Activated T-cell treated with anti-CD3 and anti-CD28 coated beads, Interleukin-2, amount 50 U/mL, for 24 hours (primary cell): ENCODE results near the gene FAAP100.

ENCODE experiments used
- DNase-seq: peaks from one replicate; pipeline ENCODE4 v3.0.0-alpha.2; 2020
- H3K27ac Mint-ChIP-seq: 2 replicates; pipeline ENCODE4 v1.8.0; 2020; ENCODE audit warnings: mild to moderate bottlenecking, mixed read lengths
- H3K27me3 Mint-ChIP-seq: 2 replicates; pipeline ENCODE4 v1.8.0; 2020; ENCODE audit warnings: mixed read lengths
- H3K36me3 Mint-ChIP-seq: 2 replicates; pipeline ENCODE4 v1.8.0; 2020; ENCODE audit warnings: low read depth, mixed read lengths
- H3K4me1 Mint-ChIP-seq: 2 replicates; pipeline ENCODE4 v1.8.0; 2020; ENCODE audit warnings: low read depth, mixed read lengths
- H3K4me3 Mint-ChIP-seq: 2 replicates; pipeline ENCODE4 v1.8.0; 2020; ENCODE audit warnings: mild to moderate bottlenecking, moderate library complexity, mixed read lengths
- H3K9me3 Mint-ChIP-seq: 2 replicates; pipeline ENCODE4 v1.8.0; 2020; ENCODE audit warnings: mixed read lengths

The FAAP100 gene

DNA sequence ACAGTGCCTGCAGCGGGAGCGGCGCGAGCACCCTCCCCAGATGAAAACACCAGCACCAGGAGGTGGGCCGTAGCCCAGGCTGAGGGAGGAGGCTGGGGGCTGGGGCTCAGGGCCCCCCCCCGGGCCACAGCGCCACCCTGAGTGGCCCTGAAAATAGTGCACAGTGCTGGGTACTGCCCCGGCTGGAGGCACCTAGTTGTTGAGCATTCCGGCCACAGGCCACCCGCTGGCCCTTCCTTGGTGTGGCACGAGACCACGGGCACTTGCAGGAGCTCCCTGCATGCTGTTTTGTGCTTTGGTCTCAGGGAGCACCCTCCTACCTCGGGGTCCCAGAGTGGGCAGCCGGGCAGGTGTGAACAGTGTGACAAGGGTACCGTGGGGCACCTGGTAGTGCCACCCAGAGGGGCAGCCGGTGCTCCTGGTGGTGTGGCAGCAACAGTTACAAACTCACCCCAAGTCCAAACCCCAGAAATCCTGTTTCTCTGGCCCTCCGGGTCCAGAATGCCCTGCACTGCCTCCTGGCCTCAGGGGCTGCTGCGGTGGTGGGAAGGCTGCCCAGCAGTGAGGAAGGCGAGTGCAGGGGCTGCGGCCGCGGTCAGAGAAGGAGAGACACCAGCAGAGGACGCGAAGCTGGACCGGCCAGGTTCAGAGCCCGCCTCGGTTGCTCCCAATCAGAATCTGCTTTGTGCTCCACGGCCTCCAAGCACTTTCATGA lies 12.0 kb downstream of the FAAP100 start:
- no peak for DNase-seq
- peaks cover 60% of the 10 kb centered on the region for H3K36me3 Mint-ChIP-seq
- H3K4me3 Mint-ChIP-seq, result no peak overlapping the region
- H3K27me3 Mint-ChIP-seq, result peaks cover 17% of the 10 kb centered on the region
- peaks cover 2% of the 10 kb centered on the region for H3K4me1 Mint-ChIP-seq
- no peak overlapping the region for H3K27ac Mint-ChIP-seq
- no peaks in the 10 kb centered on the region for H3K9me3 Mint-ChIP-seq

DNA sequence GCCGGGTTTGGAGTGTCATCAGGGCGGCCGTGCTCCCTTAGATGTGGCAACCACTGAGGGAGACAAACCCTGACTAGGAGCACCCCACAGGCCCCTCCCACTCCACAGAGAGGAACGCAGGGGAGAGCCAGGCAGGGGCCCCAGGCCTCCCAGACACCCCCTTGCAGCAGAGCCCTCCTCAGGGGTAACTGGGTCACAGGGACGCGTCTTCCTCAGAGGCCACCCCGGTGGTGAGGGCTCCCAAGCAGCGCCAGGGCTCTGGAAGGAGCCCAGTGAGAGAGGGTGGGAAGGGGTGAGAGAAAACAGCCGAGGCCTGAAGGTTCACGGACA lies 12.6 kb downstream of the FAAP100 start:
- no peak overlapping the region for H3K4me3 Mint-ChIP-seq

DNA sequence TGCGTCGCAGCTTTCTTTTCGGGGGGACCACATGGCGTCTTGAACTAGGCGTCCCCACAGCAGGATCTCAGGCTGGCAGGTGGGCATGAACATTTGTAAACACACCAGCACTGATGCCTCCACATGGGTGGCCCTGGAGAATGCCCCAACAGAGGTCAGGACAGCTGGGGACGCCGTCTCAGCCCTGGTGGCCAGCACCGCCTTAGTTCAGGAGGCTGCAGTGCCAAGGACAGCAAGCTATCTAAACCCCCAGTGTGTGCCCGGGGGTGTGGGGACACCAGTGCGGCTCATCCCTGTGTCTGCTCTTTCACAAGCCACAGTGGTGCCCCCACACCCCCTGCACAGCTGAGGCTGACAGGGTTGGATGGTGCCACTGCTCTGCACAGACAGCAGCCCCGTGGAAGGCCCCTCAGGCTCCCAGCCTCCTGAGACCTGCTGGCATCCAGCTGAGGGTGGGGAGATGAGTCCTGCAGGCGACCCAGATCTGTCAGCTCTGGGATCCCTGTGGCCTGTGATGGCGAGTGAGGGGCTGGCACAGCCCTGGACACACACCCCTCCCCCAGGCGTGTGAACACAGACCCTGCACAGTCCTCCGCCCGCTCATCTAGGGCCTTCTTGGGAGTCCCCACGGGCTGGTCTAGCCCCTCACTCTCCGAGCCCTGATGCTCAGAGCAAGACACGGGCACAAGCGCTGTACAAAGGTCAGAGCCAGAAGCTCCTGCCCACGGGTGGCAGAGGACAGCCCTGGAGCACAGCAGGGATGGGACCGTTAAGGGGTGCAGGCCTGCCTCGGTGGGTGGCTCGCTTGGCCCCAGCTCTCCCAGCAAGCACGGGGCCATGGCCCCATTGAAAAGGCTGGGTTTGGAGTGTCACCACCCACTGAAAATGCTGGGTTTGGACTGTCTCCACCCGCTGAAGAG lies 13.2 kb downstream of the FAAP100 start:
- Mint-ChIP-seq H3K4me1 (peaks cover 2% of the 10 kb centered on the region), H3K27ac (no peak overlapping the region), H3K9me3 (no peaks in the 10 kb centered on the region), H3K27me3 (peaks cover 26% of the 10 kb centered on the region), H3K4me3 (no peak overlapping the region), H3K36me3 (peaks cover 48% of the 10 kb centered on the region)
- no peak for DNase-seq

More for the DNA sequence above, 12.6 kb downstream of the FAAP100 start:
- DNase-seq, result no peak
- Mint-ChIP-seq H3K27me3 (peaks cover 22% of the 10 kb centered on the region), H3K27ac (no peak overlapping the region), H3K36me3 (peaks cover 55% of the 10 kb centered on the region), H3K9me3 (no peaks in the 10 kb centered on the region), H3K4me1 (peaks cover 2% of the 10 kb centered on the region)

DNA sequence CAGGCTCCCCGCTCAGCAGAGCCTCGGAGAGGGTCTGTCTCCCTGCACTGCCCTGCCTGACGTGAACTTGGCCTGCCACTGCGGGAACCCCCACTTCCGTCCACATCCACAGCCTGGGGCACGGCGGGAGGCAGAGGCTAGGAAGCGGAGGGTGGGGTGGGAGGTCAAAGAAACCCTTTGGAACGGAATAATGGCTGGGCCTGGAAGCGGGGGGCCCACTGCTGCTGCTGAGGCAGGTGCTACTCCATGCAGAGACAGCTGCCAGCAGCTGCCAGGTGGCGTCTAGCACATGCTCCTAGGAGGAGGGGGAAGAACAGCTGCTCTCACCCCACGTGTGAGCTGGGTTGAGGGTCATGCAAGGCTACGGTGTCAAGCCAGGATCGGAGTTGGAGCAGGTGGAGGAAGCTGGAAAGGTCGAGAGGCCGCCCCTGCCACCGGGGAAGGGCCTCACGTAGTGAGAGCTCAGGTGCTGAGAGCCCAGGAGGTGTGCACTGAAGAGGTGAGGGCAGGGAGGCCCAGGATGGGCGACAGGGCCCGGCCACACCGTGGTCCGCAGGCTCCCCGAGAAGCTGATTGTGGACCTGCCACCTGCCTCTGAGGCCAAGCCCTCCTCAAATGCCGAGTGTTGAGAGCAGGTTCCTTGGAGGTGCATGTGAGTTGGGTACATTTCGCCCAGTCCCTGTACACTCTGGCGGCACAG lies 14.1 kb downstream of the FAAP100 start:
- H3K4me3 Mint-ChIP-seq, result no peak overlapping the region

DNA sequence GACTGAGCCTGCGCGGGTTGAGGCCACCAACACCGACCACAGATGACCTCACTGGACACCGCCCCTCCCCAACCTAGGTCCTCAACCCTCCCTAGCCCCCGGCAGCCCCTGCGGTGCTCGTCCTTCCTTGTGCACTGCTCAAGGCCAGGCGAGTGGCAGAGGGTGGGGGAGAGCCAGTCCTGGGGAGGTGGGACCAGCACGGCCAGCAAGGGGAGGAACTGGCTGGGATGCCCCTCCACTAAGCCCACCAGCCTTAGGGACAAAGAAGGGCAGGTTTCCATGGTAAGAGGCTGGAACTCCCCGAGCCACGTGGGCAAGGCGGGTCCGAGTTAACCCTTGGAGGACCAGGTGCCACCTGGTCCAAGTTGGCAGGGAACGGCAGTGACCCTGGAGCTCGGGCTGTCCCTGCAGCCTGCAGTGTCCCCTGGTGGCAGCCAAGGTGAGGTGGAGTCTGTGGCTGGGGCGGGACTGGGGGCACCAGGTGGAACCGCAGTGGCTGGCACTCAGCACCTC lies 14.8 kb downstream of the FAAP100 start:
- peaks cover 33% of the 10 kb centered on the region for H3K36me3 Mint-ChIP-seq
- peaks cover 2% of the 10 kb centered on the region for H3K4me1 Mint-ChIP-seq
- no peak overlapping the region for H3K4me3 Mint-ChIP-seq
- peaks cover 26% of the 10 kb centered on the region for H3K27me3 Mint-ChIP-seq
- no peak overlapping the region for H3K27ac Mint-ChIP-seq
- no peaks in the 10 kb centered on the region for H3K9me3 Mint-ChIP-seq
- peak; percentile 55 for DNase-seq

More for the DNA sequence above, 14.1 kb downstream of the FAAP100 start:
- peaks cover 2% of the 10 kb centered on the region for H3K4me1 Mint-ChIP-seq
- H3K27me3 Mint-ChIP-seq, result peaks cover 26% of the 10 kb centered on the region
- no peak overlapping the region for H3K27ac Mint-ChIP-seq
- no peak for DNase-seq
- H3K36me3 Mint-ChIP-seq, result peaks cover 39% of the 10 kb centered on the region
- no peaks in the 10 kb centered on the region for H3K9me3 Mint-ChIP-seq

DNA sequence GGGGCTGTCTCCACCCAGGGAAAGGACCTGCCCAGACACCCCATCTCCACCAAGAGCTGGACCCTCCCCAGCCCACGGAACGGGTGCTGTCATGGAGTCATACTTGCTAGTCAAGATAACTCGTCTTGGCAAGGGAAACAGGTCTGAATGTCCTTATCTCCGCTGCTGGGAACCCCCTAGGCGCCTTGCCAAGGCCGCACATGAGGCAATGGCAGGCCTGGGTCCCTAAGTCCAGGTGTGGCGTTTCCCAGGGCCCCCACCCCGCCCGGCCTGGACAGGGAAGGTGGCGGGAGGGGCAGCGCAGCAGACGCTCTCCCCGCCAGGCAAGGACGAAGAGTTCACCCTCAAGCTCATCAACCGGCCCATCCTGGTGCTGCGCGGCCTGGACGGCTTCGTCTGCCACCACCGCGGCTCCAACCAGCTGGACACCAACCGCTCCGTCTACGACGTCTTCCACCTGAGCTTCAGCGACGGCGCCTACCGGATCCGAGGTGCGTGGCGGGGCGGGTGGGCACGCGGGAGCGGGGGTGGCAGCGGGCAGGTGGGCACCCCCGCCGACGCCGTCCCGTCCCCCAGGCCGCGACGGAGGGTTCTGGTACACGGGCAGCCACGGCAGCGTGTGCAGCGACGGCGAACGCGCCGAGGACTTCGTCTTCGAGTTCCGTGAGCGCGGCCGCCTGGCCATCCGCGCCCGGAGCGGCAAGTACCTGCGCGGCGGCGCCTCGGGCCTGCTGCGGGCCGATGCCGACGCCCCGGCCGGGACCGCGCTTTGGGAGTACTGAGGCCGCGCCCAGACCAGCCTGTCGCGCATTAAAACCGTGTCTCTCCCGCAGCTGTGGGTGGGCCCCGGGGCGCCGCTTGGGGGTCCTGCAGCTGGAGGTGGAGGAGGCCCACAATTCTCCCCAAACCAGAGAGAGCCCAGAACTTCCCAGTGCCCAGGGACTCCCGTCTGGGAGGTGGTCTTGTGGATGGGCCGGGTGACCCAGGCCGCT lies 15.6 kb downstream of the FAAP100 start:
- Mint-ChIP-seq H3K36me3 (peaks cover 28% of the 10 kb centered on the region), H3K27me3 (peaks cover 26% of the 10 kb centered on the region), H3K27ac (no peak overlapping the region), H3K4me3 (no peak overlapping the region), H3K9me3 (no peaks in the 10 kb centered on the region), H3K4me1 (peaks cover 2% of the 10 kb centered on the region)
- no peak for DNase-seq

DNA sequence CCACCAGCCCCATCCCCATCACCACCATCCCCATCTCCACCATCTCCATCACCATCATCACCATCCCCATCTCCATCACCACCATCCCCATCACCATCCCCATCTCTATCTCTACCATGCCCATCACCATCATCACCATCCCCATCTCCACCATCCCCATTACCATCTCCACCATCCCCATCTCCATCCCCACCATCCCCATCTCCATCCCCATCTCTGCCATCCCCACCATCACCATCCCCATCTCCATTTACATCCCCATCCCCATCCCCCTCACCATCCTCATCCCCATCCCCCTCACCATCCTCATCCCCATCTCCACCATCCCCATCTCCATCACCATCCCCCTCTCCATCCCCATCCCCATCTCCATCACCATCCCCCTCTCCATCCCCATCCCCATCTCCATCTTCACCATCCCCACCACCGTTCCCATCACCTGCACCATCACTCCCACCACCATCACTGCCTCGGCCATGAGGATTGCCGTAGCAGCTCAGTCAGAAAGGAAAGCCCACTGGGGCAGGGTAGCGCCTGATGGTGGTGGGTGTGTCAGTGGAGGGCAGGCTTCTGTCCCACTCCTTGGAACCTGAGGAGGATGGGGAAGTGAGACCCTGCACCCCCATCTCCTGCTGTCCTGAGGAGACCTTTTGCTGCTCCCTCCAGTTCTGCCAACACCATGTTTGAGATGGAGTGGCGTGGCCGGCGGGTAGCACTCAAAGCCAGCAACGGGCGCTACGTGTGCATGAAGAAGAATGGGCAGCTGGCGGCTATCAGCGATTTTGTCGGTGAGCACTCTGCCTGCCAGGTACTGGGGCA lies 16.5 kb downstream of the FAAP100 start:
- Mint-ChIP-seq H3K4me1 (peaks cover 2% of the 10 kb centered on the region), H3K4me3 (no peak overlapping the region), H3K36me3 (peaks cover 20% of the 10 kb centered on the region), H3K27ac (no peak overlapping the region), H3K27me3 (peaks cover 26% of the 10 kb centered on the region), H3K9me3 (no peaks in the 10 kb centered on the region)
- no peak for DNase-seq

DNA sequence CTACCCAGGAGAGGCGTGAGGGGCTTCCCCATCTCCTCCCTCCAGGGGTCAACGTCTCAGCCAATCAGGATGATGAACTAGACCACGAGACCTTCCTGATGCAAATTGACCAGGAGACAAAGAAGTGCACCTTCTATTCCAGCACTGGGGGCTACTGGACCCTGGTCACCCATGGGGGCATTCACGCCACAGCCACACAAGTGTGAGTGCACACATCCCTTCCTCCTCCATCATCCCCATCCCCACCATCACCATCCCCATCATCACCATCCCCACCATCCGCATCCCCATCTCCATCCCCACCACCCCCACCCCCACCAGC lies 17.2 kb downstream of the FAAP100 start:
- Mint-ChIP-seq H3K4me1 (peaks cover 2% of the 10 kb centered on the region), H3K27me3 (peaks cover 26% of the 10 kb centered on the region), H3K27ac (no peak overlapping the region), H3K4me3 (no peak overlapping the region), H3K9me3 (no peaks in the 10 kb centered on the region), H3K36me3 (peaks cover 16% of the 10 kb centered on the region)
- DNase-seq, result no peak

DNA sequence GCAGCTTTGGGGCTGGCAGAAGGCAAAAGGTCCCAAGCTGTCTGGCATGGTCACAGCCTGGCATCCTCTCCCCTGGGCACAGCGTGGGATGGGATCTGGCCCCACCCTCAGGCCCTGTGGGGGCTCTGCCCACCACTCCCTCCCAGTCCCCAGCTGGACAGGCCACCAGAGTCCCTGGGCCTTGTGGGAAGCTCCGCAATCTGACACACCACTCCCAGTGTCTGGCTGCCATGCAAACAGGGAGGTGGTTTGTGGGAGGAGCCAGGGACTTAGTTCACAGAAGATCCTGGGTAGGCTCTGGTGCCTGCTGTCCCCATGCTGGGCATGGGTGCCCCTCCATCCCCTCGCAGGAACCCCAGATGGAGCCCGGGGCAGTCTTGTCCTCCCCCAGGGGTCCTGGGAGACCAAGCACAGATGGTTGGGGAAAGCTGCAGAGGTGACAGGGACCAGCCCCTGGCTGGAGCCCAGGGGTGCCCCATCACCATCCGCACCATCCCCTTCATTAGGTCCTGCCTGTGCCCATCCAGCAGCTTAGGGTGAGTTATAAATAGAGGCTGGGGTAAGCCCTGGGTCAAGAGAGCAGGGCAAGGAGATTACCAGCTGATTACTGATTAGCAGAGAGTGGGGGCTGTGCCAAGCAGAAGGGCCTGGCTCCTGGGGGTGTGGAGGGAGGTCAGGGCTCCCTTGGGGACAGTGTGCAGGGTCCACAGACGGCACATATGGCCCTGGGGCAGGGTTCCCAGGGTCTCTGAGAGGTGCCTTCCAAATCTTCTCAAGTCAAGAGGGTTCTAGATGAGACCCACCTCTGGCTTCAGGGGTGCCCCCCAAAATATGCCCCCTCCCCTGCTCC lies 17.8 kb downstream of the FAAP100 start:
- H3K27me3 Mint-ChIP-seq, result peaks cover 26% of the 10 kb centered on the region
- H3K36me3 Mint-ChIP-seq, result peaks cover 13% of the 10 kb centered on the region
- peak overlapping the region; percentile 26 for H3K27ac Mint-ChIP-seq
- peaks cover 2% of the 10 kb centered on the region for H3K4me1 Mint-ChIP-seq
- H3K9me3 Mint-ChIP-seq, result no peaks in the 10 kb centered on the region
- no peak for DNase-seq
- no peak overlapping the region for H3K4me3 Mint-ChIP-seq

DNA sequence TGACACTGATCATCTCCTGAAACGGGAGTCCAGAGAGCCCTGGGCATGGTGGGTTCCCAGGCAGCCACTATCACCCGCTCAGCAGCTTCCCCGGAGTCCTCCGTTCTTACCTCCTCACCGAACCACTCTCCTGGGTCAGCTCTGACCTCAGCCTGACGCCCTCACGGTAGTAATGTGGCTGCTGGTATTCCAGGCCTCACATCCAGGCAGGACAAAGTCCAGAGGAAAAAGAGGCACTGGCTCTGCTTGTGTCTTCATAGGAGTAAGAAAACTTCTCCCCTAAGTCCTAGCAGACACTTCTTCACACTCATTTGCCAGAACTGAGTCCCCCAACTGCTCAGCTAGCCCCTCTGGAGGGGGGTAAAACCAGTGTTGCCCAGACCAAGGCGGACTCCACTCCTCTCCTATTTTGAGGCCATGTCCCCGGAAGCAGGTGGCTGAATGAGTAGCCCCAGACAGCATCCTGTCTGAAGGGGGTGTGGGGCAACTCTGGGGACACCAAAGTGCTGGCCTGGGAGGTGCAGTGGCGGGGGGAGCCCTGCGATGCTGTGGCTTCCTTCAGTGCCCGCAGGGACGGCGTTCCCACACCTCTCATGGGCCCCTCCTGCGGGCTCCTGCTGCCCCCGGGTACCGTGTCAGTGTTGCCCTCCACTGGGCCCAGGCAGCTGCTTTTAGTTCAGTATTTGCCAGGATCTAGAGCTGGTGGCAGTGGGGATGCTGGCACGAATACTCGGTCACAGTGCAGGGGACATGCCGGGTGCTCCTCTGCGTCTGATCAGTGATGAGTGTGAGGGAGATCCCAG lies 18.6 kb downstream of the FAAP100 start:
- Mint-ChIP-seq H3K36me3 (peaks cover 9% of the 10 kb centered on the region), H3K4me3 (no peak overlapping the region), H3K27me3 (peaks cover 26% of the 10 kb centered on the region), H3K4me1 (peaks cover 2% of the 10 kb centered on the region), H3K27ac (peak overlapping the region; percentile 26), H3K9me3 (no peaks in the 10 kb centered on the region)
- DNase-seq, result no peak

DNA sequence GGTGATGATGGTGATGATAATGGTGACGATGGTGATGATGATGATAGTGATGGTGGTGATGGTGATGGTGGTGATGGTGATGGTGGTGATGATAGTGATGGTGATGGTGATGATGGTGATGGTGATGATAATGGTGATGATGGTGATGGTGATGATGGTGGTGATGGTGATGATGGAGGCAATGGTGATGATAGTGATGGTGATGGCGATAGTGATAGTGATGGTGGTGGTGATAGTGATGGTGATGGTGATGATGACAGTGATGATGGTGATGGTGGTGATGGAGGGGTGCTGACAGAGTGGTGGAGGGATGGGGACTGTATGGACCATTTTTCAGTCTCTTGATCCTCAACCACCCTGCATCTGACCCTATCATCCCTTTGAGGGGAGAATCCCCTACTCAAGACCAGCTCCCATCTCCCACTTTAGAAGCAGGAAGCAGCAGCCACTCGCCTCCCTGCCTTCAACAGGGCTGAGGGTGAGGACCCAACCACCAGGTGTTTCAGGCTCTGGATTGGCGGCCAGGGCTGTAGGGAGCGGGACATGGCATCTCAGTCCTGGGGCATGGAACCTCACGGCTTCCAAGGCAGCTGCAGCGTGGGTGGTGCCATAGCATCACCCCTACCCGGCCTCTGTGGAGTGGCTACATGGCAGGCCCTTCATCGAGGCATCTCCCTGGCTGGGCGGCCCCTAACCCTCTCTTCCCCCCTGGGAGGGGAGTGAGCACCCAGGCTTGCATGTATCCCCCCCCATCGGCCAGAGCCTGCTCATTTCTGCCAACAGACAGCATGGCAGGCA lies 19.5 kb downstream of the FAAP100 start:
- DNase-seq, result no peak
- Mint-ChIP-seq H3K4me3 (no peak overlapping the region), H3K36me3 (peaks cover 2% of the 10 kb centered on the region), H3K27ac (peak overlapping the region; percentile 26), H3K9me3 (no peaks in the 10 kb centered on the region), H3K27me3 (peaks cover 21% of the 10 kb centered on the region), H3K4me1 (no peaks in the 10 kb centered on the region)
